NCI-H2029 treated with DMSO at 0.1 percent for 48 hours (cell line): ENCODE results near the gene ATP8A2.

ENCODE experiments used
- DNase-seq: peaks from one replicate; lab custom pipeline; 2025; lab: John Stamatoyannopoulos, UW

Gene ATP8A2

GRCh38 chr13:25630329-25630900 lies 258.6 kb downstream of the ATP8A2 start:
- DNase-seq: no peak

GRCh38 chr13:25632166-25632888 lies 260.6 kb downstream of the ATP8A2 start:
- no peak for DNase-seq

- no peak for DNase-seq
Observed at GRCh38 chr13:25633093-25633492, 261.3 kb downstream of the ATP8A2 start.

GRCh38 chr13:25645681-25646080 lies 273.9 kb downstream of the ATP8A2 start:
- no peak for DNase-seq

GRCh38 chr13:25649001-25649633 lies 277.3 kb downstream of the ATP8A2 start:
- no peak for DNase-seq

- no peak for DNase-seq
Observed at GRCh38 chr13:25652764-25653163, 281.0 kb downstream of the ATP8A2 start.

GRCh38 chr13:25654322-25654721 lies 282.5 kb downstream of the ATP8A2 start:
- DNase-seq: no peak

GRCh38 chr13:25657157-25657556 lies 285.4 kb downstream of the ATP8A2 start:
- no peak for DNase-seq

- DNase-seq: no peak
Observed at GRCh38 chr13:25659091-25659795, 287.5 kb downstream of the ATP8A2 start.

- DNase-seq: no peak
Observed at GRCh38 chr13:25660996-25661395, 289.2 kb downstream of the ATP8A2 start.

GRCh38 chr13:25662516-25662915 lies 290.7 kb downstream of the ATP8A2 start:
- no peak for DNase-seq

- no peak for DNase-seq
Observed at GRCh38 chr13:25668345-25668744, 296.6 kb downstream of the ATP8A2 start.

- no peak for DNase-seq
Observed at GRCh38 chr13:25673711-25674110, 301.9 kb downstream of the ATP8A2 start.

- DNase-seq: no peak
Observed at GRCh38 chr13:25674371-25674770, 302.6 kb downstream of the ATP8A2 start.

GRCh38 chr13:25675060-25675459 lies 303.3 kb downstream of the ATP8A2 start:
- DNase-seq: no peak

GRCh38 chr13:25677956-25678355 lies 306.2 kb downstream of the ATP8A2 start:
- no peak for DNase-seq

- DNase-seq: no peak
Observed at GRCh38 chr13:25678398-25678797, 306.6 kb downstream of the ATP8A2 start.

- no peak for DNase-seq
Observed at GRCh38 chr13:25679159-25679558, 307.4 kb downstream of the ATP8A2 start.

- no peak for DNase-seq
Observed at GRCh38 chr13:25679936-25680335, 308.2 kb downstream of the ATP8A2 start.

- no peak for DNase-seq
Observed at GRCh38 chr13:25682276-25682675, 310.5 kb downstream of the ATP8A2 start.

- DNase-seq: no peak
Observed at GRCh38 chr13:25683056-25683455, 311.3 kb downstream of the ATP8A2 start.

- DNase-seq: no peak
Observed at GRCh38 chr13:25683662-25684370, 312.0 kb downstream of the ATP8A2 start.
